Thoracic aorta (tissue), 2 donors: ENCODE results near the gene SCYL1. TPM values are rescaled to one million over a fixed set of nuclear protein-coding genes. Genes with fewer than 3 reads are reported as not detected.
A peak's percentile ranks its signal among the peaks of the same experiment; 100 is the strongest.

Experiments
- ATAC-seq: fragments of 150-250 bp; one replicate; pipeline ENCODE4 v1.8.0; 2017; ENCODE audit warnings: low read depth; ENCODE audit not compliant: insufficient number of reproducible peaks, low FRiP score
- DNase-seq: peaks from one replicate; pipeline ENCODE4 v3.0.0-alpha.2; 2020; ENCODE audit warnings: low spot score
- H3K27ac ChIP-seq, 2 donors: fragments of 200-600 bp; sonication (generic); 1 replicate in 1 of 2; 2 replicates in 1 of 2; pipeline ENCODE4 v1.5.1; 2016; ENCODE audit warnings: mild to moderate bottlenecking in 2 of 2, moderate library complexity in 2 of 2
- H3K27me3 ChIP-seq: fragments of 200-600 bp; sonication (generic); replicated peaks from 2 replicates; pipeline ENCODE4 v1.6.0; 2016; ENCODE audit warnings: mild to moderate bottlenecking; ENCODE audit not compliant: insufficient read depth
- H3K36me3 ChIP-seq: fragments of 200-600 bp; sonication (generic); one replicate; pipeline ENCODE4 v1.5.1; 2016
- H3K4me1 ChIP-seq, 2 donors: fragments of 200-600 bp; sonication (generic); 1 replicate in 1 of 2; 2 replicates in 1 of 2; pipeline versions ENCODE4 v1.5.1 to v1.6.0; 2016; ENCODE audit warnings: low read depth in 2 of 2, mild to moderate bottlenecking in 1 of 2; ENCODE audit not compliant: control insufficient read depth in 1 of 2
- H3K4me3 ChIP-seq: fragments of 200-600 bp; sonication (generic); 2 replicates; pipeline ENCODE4 v1.5.1; 2016; ENCODE audit warnings: mild to moderate bottlenecking
- H3K9me3 ChIP-seq: fragments of 200-600 bp; sonication (generic); 2 replicates; pipeline ENCODE4 v1.5.1; 2016
- CTCF ChIP-seq: fragments of 200-600 bp; sonication (generic); IDR thresholded peaks from one replicate; pipeline ENCODE4 v1.5.1; 2019; ENCODE audit warnings: antibody characterized with exemption
- total RNA-seq, 2 donors: library from RNA; depleted of rRNA; stranded (reverse); fragments of >200 nt; gene quantifications; one replicate each; pipeline versions ENCODE4 v1.1.0 to v1.2.3, GENCODE V29; 2016

The SCYL1 gene
- total RNA-seq, 2 donors from 2014 or later, result 96.8 to 106 TPM

- DNase-seq, result no peak
- no peak for ATAC-seq
- peak overlapping the region; percentile 99 for H3K27ac ChIP-seq
Observed at GRCh38 chr11:65503949-65504673, 20.8 kb upstream of the SCYL1 start.

GRCh38 chr11:65504674-65505465, 20.0 kb upstream of the SCYL1 start:
- peak overlapping the region; percentile 99 for H3K27ac ChIP-seq
- no peak for DNase-seq
- no peaks in the 10 kb centered on the region for H3K9me3 ChIP-seq
- peaks cover 55% of the 10 kb centered on the region for H3K36me3 ChIP-seq
- H3K27me3 ChIP-seq, result no peaks in the 10 kb centered on the region
- H3K4me3 ChIP-seq, result peak overlapping the region; percentile 89
- ATAC-seq, result no peak
- H3K4me1 ChIP-seq, result peaks cover 10 to 28% of the 10 kb centered on the region in 2 donors
- TF ChIP-seq CTCF, result no peak

More at GRCh38 chr11:65503949-65504673, 20.8 kb upstream of the SCYL1 start:
- Histone ChIP-seq H3K9me3 (no peaks in the 10 kb centered on the region), H3K27me3 (no peaks in the 10 kb centered on the region), H3K4me1 (peaks cover 10 to 28% of the 10 kb centered on the region in 2 donors), H3K4me3 (peak overlapping the region; percentile 89), H3K36me3 (peaks cover 55% of the 10 kb centered on the region)
- TF ChIP-seq CTCF, result no peak

- no peak for DNase-seq
- H3K4me1 ChIP-seq, result peaks cover 13 to 31% of the 10 kb centered on the region in 2 donors
Observed at GRCh38 chr11:65505466-65506289, 19.2 kb upstream of the SCYL1 start.

GRCh38 chr11:65506290-65506771, 18.6 kb upstream of the SCYL1 start:
- no peak for TF ChIP-seq CTCF
- H3K9me3 ChIP-seq, result no peaks in the 10 kb centered on the region
- ATAC-seq (no peak), DNase-seq (no peak)
- H3K36me3 ChIP-seq, result peaks cover 51% of the 10 kb centered on the region
- H3K27ac ChIP-seq, result peak overlapping the region; percentile 99
- peaks cover 13 to 31% of the 10 kb centered on the region in 2 donors for H3K4me1 ChIP-seq
- H3K27me3 ChIP-seq, result no peaks in the 10 kb centered on the region
- peak overlapping the region; percentile 89 for H3K4me3 ChIP-seq

More at GRCh38 chr11:65505466-65506289, 19.2 kb upstream of the SCYL1 start:
- Histone ChIP-seq H3K27ac (peak overlapping the region; percentile 99), H3K36me3 (peaks cover 55% of the 10 kb centered on the region), H3K4me3 (peak overlapping the region; percentile 89), H3K9me3 (no peaks in the 10 kb centered on the region), H3K27me3 (no peaks in the 10 kb centered on the region)
- no peak for ATAC-seq
- TF ChIP-seq CTCF, result no peak
